Thymus (tissue), 11 donors: ENCODE results near the gene CACNB1. TPM values are rescaled to one million over a fixed set of nuclear protein-coding genes. Genes with fewer than 3 reads are reported as not detected.

Source experiments
- DNase-seq, 9 donors: peaks; one replicate each; pipeline ENCODE4 v3.0.0-alpha.2; 2013; ENCODE audit warnings: low spot score in 9 of 9, low read depth in 6 of 9, missing footprints in 1 of 9
- H3K27ac ChIP-seq, 2 donors: one replicate each; pipeline ENCODE4 v1.5.1; 2013; ENCODE audit warnings: control low read depth in 1 of 2, low read depth in 1 of 2, low read length in 1 of 2, mild to moderate bottlenecking in 1 of 2, moderate library complexity in 1 of 2
- H3K27me3 ChIP-seq, 2 donors: one replicate each; pipeline ENCODE4 v1.5.1; 2013; ENCODE audit warnings: low read length in 1 of 2; ENCODE audit not compliant: control insufficient read depth in 2 of 2, insufficient read depth in 1 of 2
- H3K36me3 ChIP-seq, 2 donors: one replicate each; pipeline ENCODE4 v1.5.1; 2013; ENCODE audit warnings: low read length in 1 of 2, mild to moderate bottlenecking in 1 of 2, moderate library complexity in 1 of 2; ENCODE audit not compliant: control insufficient read depth in 2 of 2, insufficient read depth in 2 of 2
- H3K4me1 ChIP-seq, 2 donors: one replicate each; pipeline ENCODE4 v1.5.1; 2013; ENCODE audit warnings: low read length in 2 of 2; ENCODE audit not compliant: control insufficient read depth in 2 of 2, insufficient read depth in 2 of 2
- H3K4me3 ChIP-seq, 2 donors: one replicate each; pipeline ENCODE4 v1.5.1; 2013; ENCODE audit warnings: low read length in 2 of 2, control low read depth in 1 of 2, mild to moderate bottlenecking in 1 of 2
- H3K9me3 ChIP-seq, 2 donors: one replicate each; pipeline ENCODE4 v1.5.1; 2013; ENCODE audit warnings: low read length in 1 of 2, mild to moderate bottlenecking in 1 of 2; ENCODE audit not compliant: control insufficient read depth in 2 of 2, insufficient read depth in 1 of 2
- WGBS: extraction: QIAGEN DNeasy Blood & Tissue Kit; methylation state at CpG from one replicate; pipeline ENCODE4 v1.1.7; 2013; 5-methylcytosine and 5-hydroxymethylcytosine counted together
- polyA plus RNA-seq: library from polyadenylated mRNA; stranded (reverse); fragments of 200-250 nt; gene quantifications from one replicate; pipeline ENCODE4 v1.2.3, GENCODE V29; 2013
- total RNA-seq: library from RNA; stranded (reverse); fragments of 120-200 nt; gene quantifications from one replicate; pipeline ENCODE4 v1.2.4, GENCODE V29; 2013
- donor health status: healthy.

Gene CACNB1
- total and polyA plus RNA-seq, 2 donors = 2.9 to 11.7 TPM

DNA sequence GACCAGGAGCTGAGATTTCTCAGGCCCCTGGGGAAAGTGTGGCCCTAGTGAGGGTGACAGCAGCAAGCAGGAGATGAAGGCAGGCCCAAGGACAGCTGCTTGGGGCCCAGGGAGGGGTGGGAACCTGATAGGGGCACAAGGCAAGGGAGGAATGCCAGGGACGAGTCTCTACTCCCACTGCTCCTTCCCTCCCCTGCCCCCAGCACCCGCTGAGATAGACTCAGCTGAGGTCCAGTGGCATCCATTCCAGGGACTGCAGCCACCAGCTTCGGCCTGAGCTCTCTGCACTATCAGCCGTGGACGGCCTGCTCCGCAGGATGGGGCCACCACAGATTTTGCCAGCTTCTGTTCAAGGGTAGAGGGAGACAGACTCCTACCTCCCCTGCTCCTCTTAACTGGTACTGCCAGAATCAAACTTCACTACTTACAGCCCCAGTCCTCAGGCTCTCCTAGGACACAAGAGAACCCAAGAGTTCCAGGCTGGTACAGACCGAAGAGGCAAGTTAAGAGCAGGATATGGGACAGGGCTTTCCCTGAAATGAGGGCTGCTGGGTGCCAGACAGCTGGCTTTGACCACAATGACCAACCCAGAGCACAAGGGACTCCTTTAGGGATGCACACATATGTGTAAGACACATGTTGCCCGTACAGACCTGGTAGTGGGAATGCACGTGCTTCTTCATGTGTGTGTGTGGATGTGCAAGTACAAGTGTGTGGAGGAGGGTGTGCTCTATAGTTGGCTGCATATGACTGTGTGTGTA is 5.5 kb downstream of the CACNB1 start:
- Histone ChIP-seq H3K4me1 (peaks cover 12 to 25% of the 10 kb centered on the region in 2 donors), H3K4me3 (no peak overlapping the region), H3K9me3 (no peaks in the 10 kb centered on the region), H3K27me3 (no peaks in the 10 kb centered on the region), H3K36me3 (peaks cover 50 to 52% of the 10 kb centered on the region in 2 donors), H3K27ac (no peak overlapping the region)
- 96% methylated on average over 9 of the region's 9 CpGs for WGBS
- DNase-seq = no peak

DNA sequence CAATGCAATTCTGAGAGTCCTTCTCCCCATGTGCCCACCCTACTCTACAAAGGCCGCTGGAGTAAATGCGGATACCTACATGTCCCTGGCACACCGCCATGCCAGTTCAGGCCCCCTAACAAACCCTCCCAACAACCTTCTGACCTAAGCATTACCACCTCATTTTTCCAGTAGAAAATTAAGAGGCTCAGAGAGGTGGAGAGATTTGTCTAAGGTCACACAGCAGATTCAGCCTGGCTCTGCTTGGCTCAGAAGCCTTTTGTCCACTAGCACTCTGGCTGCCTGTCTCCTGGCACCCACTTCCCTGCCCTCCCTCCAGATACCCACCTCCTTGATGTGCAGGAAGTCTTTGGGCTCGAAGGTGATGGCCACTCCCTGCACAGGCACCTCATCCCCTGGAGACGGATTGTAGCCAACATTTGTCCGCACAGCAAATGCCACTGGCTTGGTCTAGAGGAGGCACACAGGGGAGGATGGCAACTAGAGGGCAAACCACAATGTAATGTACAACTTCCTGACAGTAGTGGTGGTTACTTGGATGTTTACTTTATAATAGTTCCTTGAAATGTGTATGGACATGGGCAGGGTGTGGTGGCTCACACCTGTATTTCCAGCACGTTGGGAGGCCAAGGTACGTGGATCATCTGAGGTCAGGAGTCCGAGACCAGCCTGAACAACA is 10.2 kb downstream of the CACNB1 start:
- 95% methylated on average over 9 of the region's 9 CpGs for WGBS
- Histone ChIP-seq H3K4me1 (no peaks in the 10 kb centered on the region), H3K36me3 (peaks cover 67 to 77% of the 10 kb centered on the region in 2 donors), H3K27ac (no peak overlapping the region), H3K27me3 (no peaks in the 10 kb centered on the region), H3K4me3 (no peak overlapping the region), H3K9me3 (peaks cover 0 to 2% of the 10 kb centered on the region in 2 donors)
- no peak for DNase-seq

DNA sequence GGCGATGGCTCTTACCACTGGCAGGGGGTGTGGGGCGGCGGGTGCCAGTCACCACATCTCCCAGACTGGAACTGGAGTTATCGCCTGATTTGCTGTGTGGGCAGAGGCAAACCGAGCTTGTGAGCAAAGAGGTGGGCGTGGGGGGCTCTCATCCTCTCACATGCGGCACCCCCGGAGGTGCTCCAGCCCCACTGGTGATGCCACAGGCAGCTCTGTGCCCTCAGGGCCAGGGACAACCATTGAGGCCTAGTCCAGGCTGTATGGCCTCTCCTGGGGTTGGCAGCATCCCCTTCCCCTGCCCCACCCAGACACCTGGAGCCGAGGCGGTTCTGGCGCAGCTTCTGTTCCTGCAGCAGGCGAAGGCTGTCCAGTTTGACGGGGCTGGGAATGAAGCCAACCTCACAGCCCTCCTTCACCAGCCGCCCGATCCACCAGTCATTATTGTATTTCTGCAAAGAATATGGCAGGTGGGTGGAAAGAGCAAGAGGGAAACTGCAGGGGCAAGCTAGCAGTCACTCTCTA is 10.9 kb downstream of the CACNB1 start:
- 97% methylated on average over 15 of the region's 15 CpGs for WGBS
- no peaks in the 10 kb centered on the region for H3K27me3 ChIP-seq
- peaks cover under 1 to 2% of the 10 kb centered on the region in 2 donors for H3K9me3 ChIP-seq
- H3K4me1 ChIP-seq = no peaks in the 10 kb centered on the region
- peaks cover 60 to 73% of the 10 kb centered on the region in 2 donors for H3K36me3 ChIP-seq
- DNase-seq = no peak
- no peak overlapping the region for H3K4me3 ChIP-seq
- no peak overlapping the region for H3K27ac ChIP-seq

DNA sequence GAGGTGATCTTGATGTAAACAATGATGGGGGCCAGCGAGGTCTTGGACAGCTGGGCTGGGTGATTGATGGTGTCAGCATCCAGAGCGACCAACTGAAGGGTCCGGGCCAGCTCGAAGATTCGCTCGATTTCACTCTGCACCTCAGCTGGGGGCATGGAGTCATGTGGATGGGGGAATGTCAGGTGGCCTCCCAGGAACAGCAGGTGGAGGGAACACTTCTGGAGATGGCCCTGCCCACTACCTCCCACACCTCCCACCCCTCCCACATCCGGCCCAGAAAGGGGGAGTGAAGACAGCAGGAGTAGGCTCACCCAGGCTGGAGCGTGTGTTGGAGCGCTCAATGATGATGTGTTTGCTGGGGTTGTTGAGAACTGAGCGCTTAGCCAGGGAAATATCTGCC is 13.7 kb downstream of the CACNB1 start:
- no peak overlapping the region for H3K4me3 ChIP-seq
- H3K4me1 ChIP-seq = no peaks in the 10 kb centered on the region
- peaks cover 2 to 4% of the 10 kb centered on the region in 2 donors for H3K9me3 ChIP-seq
- H3K27ac ChIP-seq = no peak overlapping the region
- H3K27me3 ChIP-seq = no peaks in the 10 kb centered on the region
- H3K36me3 ChIP-seq = peaks cover 62 to 63% of the 10 kb centered on the region in 2 donors
- DNase-seq = no peak
- 97% methylated on average over 10 of the region's 10 CpGs for WGBS

DNA sequence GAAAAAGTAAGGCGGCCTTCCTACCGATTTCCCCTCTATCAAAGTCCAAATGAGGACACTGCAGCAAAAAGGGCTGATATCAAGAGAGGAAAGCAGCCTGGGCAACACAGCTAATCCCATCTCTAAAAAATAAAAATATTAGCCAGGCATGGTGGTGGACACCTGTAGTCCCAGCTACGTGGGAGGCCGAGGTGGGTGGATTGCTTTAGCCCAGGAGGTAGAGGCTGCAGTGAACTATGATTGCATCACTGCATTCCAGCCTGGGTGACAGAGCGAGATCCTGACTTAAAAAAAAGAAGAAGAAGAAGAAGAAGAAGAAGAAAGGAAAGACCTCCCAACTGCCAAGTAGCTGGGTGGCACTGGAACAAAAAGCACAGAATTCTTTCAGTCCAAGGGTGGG is 14.4 kb downstream of the CACNB1 start:
- peaks cover 59 to 65% of the 10 kb centered on the region in 2 donors for H3K36me3 ChIP-seq
- no peak for DNase-seq
- H3K9me3 ChIP-seq = peaks cover 2 to 4% of the 10 kb centered on the region in 2 donors
- H3K27ac ChIP-seq = no peak overlapping the region
- no peaks in the 10 kb centered on the region for H3K4me1 ChIP-seq
- no peak overlapping the region for H3K4me3 ChIP-seq
- H3K27me3 ChIP-seq = no peaks in the 10 kb centered on the region
- 98% methylated on average over 5 of the region's 5 CpGs for WGBS

DNA sequence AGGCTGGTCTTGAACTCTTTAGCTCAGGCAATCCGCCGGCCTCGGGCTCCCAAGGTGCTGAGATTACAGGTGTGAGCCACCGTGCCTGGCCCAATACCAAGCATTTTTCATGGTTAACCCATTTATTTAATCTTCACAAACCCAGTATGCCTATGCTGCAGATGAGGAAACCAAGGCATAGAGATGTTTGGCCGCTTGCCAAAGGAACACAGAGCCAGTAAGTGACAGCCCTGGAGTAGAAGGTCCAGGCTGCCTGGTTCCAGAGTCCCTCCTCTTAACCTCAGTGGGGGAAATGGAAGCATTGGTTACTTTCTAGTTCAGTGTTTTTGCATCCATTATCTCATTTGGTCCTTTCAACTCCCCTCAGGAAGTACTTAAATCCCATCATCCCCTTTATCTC is 16.2 kb downstream of the CACNB1 start:
- Histone ChIP-seq H3K36me3 (peaks cover 64 to 68% of the 10 kb centered on the region in 2 donors), H3K27ac (no peak overlapping the region), H3K27me3 (no peaks in the 10 kb centered on the region), H3K4me3 (no peak overlapping the region), H3K9me3 (peaks cover 3 to 4% of the 10 kb centered on the region in 2 donors), H3K4me1 (no peaks in the 10 kb centered on the region)
- no peak for DNase-seq
- 97% methylated on average over 5 of the region's 5 CpGs for WGBS

DNA sequence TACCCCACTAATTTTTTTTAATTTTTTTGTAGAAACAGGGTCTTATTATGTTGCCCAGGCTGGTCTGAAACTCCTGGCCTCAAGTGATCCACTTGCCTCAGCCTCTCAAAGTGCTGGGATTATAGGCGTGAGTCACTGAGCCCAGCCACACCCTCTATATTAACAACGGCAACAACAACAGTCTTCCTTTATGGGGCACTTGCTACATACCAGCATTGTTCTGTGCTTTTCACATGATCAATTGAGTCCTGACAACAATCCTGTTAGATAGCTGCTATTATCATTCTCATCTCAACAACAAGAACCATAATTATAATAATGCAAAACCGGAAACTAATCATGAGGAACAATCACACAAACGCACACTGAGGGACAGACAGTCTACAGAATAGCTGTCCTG is 18.9 kb downstream of the CACNB1 start:
- WGBS = 95% methylated on average over 4 of the region's 4 CpGs
- Histone ChIP-seq H3K4me3 (no peak overlapping the region), H3K4me1 (peaks cover 15 to 20% of the 10 kb centered on the region in 2 donors), H3K27ac (no peak overlapping the region), H3K9me3 (peaks cover 1 to 7% of the 10 kb centered on the region in 2 donors), H3K27me3 (no peaks in the 10 kb centered on the region), H3K36me3 (peaks cover 49 to 52% of the 10 kb centered on the region in 2 donors)
- DNase-seq = no peak

DNA sequence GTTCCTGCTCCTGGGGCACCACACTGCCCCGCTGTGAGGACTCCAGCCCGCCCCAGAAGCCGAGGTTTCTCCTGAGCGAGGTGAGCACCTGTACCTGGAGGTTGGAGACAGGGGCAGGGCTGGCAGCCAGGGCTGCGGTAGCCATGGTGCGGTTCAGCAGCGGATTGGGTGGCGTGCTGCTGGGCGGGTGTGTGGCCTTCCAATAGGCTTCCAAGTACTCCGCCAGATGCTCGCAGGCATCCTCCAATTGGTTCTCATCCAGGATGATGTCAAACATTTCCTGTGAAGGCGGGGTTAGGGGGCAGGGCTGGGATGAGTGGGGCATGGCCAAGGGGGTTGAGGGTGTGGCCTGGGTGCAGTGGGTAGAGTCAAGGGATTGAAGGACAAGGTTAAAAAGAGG is 20.2 kb downstream of the CACNB1 start:
- DNase-seq = no peak

DNA sequence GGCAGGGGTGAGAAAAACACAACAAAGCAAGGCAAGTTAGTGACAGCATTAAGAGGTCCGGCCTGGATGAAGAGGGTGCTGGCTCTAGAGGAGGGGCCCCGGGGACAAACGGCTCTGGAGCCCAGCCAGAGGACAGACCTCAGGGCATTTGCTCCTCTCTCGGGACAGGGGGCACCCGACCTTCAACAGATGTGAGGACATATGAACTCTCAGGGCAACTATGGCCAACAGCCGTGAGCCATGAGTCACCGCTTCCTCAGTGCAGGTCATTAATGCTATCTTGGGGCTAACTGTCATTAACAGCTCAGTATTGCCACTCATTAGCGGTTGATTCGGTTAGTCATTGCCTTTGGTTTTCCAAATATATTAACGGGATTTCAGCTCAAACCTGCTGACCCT is 21.8 kb downstream of the CACNB1 start:
- no peak for DNase-seq
- Histone ChIP-seq H3K27me3 (no peaks in the 10 kb centered on the region), H3K36me3 (peaks cover 36 to 38% of the 10 kb centered on the region in 2 donors), H3K27ac (no peak overlapping the region), H3K4me3 (no peak overlapping the region), H3K9me3 (peaks cover 1 to 3% of the 10 kb centered on the region in 2 donors), H3K4me1 (peaks cover 26 to 48% of the 10 kb centered on the region in 2 donors)
- 93% methylated on average over 10 of the region's 10 CpGs for whole genome bisulfite sequencing

More for the DNA sequence above, 20.2 kb downstream of the CACNB1 start:
- Histone ChIP-seq H3K4me3 (no peak overlapping the region), H3K27me3 (no peaks in the 10 kb centered on the region), H3K9me3 (peaks cover 1 to 7% of the 10 kb centered on the region in 2 donors), H3K36me3 (peaks cover 42 to 44% of the 10 kb centered on the region in 2 donors), H3K27ac (no peak overlapping the region), H3K4me1 (peaks cover 20 to 32% of the 10 kb centered on the region in 2 donors)
- WGBS = 97% methylated on average over 12 of the region's 12 CpGs
